Smooth muscle cell (in vitro differentiated cells): Measurements from ENCODE around the gene TBC1D9B. TPM values are rescaled to one million over a fixed set of nuclear protein-coding genes. Genes with fewer than 3 reads are reported as not detected.

Experiments used
- DNase-seq: peaks from one replicate; lab custom pipeline; 2025; ENCODE audit not compliant: unreplicated experiment; lab: John Stamatoyannopoulos, UW
- H2AFZ ChIP-seq: fragments of 200-600 bp; sonication (generic); 2 replicates; pipeline ENCODE4 v1.6.0; 2016; ENCODE audit warnings: antibody characterized with exemption, low read depth, mild to moderate bottlenecking
- H3F3A ChIP-seq: fragments of 200-600 bp; sonication (generic); 2 replicates; pipeline ENCODE4 v1.6.0; 2017; ENCODE audit warnings: antibody characterized with exemption, low read depth
- H3K27ac ChIP-seq: fragments of 200-600 bp; sonication (generic); 2 replicates; pipeline ENCODE4 v1.5.1; 2016; ENCODE audit warnings: low read depth, mild to moderate bottlenecking
- H3K27me3 ChIP-seq: fragments of 200-600 bp; sonication (generic); 2 replicates; pipeline ENCODE4 v1.6.1; 2016; ENCODE audit warnings: low read depth, mild to moderate bottlenecking
- H3K36me3 ChIP-seq: fragments of 200-600 bp; sonication (generic); 2 replicates; pipeline ENCODE4 v1.5.1; 2016; ENCODE audit warnings: low read depth
- H3K4me1 ChIP-seq: fragments of 200-600 bp; sonication (generic); 2 replicates; pipeline ENCODE4 v1.5.1; 2016; ENCODE audit warnings: low read depth
- H3K4me2 ChIP-seq: fragments of 200-600 bp; sonication (generic); 2 replicates; pipeline ENCODE4 v1.6.0; 2016; ENCODE audit warnings: mild to moderate bottlenecking
- H3K4me3 ChIP-seq: fragments of 200-600 bp; sonication (generic); 2 replicates; pipeline ENCODE4 v1.5.1; 2016; ENCODE audit warnings: mild to moderate bottlenecking
- H3K79me2 ChIP-seq: fragments of 200-600 bp; sonication (generic); 2 replicates; pipeline ENCODE4 v1.6.0; 2016; ENCODE audit warnings: low read depth, mild to moderate bottlenecking
- H3K9ac ChIP-seq: fragments of 200-600 bp; sonication (generic); 2 replicates; pipeline ENCODE4 v1.6.0; 2016; ENCODE audit warnings: low read depth
- H3K9me3 ChIP-seq: fragments of 200-600 bp; sonication (generic); replicated peaks from 2 replicates; pipeline ENCODE4 v1.5.1; 2016; ENCODE audit warnings: low read depth
- H4K20me1 ChIP-seq: fragments of 200-600 bp; sonication (generic); 2 replicates; pipeline ENCODE4 v1.6.0; 2016; ENCODE audit warnings: low read depth
- WGBS: methylation state at CpG from one replicate; pipeline ENCODE4 v1.1.7; 2016; ENCODE audit warnings: low lambda C conversion rate; 5-methylcytosine and 5-hydroxymethylcytosine counted together
- polyA plus RNA-seq: library from polyadenylated mRNA; unstranded; fragments of >200 nt; fragmentation: Nextera tagmentation; extraction: Ambion mirVana; gene quantifications from 2 replicates; pipeline ENCODE4 v1.2.1, GENCODE V29; 2016
- total RNA-seq: library from RNA; depleted of rRNA; stranded (reverse); fragments of >200 nt; gene quantifications from 2 replicates; pipeline ENCODE4 v1.2.3, GENCODE V29; 2014
- TF ChIP-seq, protein P1 (sequence below): fragments of 200-600 bp; sonication (generic); IDR thresholded peaks from 2 replicates; pipeline ENCODE4 v1.5.1; 2017; ENCODE audit warnings: borderline replicate concordance, mild to moderate bottlenecking, antibody characterized with exemption; ENCODE audit not compliant: insufficient read depth, poor library complexity, severe bottlenecking

Gene TBC1D9B
- total and polyA plus RNA-seq, 2 experiments from 2014 or later: 47.5 to 62.3 TPM

DNA sequence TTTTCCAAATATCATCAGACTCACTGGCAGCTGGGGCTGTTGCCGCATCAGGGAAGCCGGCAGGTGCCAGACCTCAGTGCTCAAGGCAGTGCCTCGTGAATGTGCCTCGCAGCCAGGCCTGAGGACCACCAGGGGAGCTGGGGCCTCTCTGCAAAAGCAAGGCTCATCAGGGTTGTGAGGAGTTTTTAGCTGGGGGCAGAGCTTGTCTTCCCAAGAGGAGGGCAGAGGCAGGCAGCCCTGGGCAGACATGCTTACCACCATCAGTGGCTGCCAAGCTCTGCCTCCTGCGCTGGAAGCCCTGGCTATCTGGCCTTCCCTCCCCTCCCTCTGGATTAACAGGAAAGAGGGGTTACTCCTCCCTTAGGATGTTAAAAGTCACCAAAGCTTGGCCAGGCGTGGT, 8.8 kb upstream of the TBC1D9B start:
- H3K27me3 ChIP-seq: no peaks in the 10 kb centered on the region
- DNase-seq: no peak
- no peaks in the 10 kb centered on the region for H3F3A ChIP-seq
- no peak overlapping the region for H3K4me2 ChIP-seq
- no peaks in the 10 kb centered on the region for H4K20me1 ChIP-seq
- no peaks in the 10 kb centered on the region for H3K9me3 ChIP-seq
- WGBS: 84% methylated on average over 6 of the region's 6 CpGs
- no peak overlapping the region for H3K27ac ChIP-seq
- TF ChIP-seq, protein P1, sequence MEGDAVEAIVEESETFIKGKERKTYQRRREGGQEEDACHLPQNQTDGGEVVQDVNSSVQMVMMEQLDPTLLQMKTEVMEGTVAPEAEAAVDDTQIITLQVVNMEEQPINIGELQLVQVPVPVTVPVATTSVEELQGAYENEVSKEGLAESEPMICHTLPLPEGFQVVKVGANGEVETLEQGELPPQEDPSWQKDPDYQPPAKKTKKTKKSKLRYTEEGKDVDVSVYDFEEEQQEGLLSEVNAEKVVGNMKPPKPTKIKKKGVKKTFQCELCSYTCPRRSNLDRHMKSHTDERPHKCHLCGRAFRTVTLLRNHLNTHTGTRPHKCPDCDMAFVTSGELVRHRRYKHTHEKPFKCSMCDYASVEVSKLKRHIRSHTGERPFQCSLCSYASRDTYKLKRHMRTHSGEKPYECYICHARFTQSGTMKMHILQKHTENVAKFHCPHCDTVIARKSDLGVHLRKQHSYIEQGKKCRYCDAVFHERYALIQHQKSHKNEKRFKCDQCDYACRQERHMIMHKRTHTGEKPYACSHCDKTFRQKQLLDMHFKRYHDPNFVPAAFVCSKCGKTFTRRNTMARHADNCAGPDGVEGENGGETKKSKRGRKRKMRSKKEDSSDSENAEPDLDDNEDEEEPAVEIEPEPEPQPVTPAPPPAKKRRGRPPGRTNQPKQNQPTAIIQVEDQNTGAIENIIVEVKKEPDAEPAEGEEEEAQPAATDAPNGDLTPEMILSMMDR: no peak
- H3K4me1 ChIP-seq: no peaks in the 10 kb centered on the region
- no peak overlapping the region for H2AFZ ChIP-seq
- H3K79me2 ChIP-seq: no peaks in the 10 kb centered on the region
- H3K9ac ChIP-seq: no peak overlapping the region
- H3K4me3 ChIP-seq: no peak overlapping the region
- no peaks in the 10 kb centered on the region for H3K36me3 ChIP-seq

GRCh38 chr5:179915406-179915935, 7.8 kb upstream of the TBC1D9B start:
- Histone ChIP-seq H4K20me1 (no peaks in the 10 kb centered on the region), H2AFZ (no peak overlapping the region), H3K4me2 (no peak overlapping the region), H3F3A (no peaks in the 10 kb centered on the region), H3K27ac (no peak overlapping the region), H3K9me3 (no peaks in the 10 kb centered on the region), H3K4me1 (no peaks in the 10 kb centered on the region), H3K79me2 (no peaks in the 10 kb centered on the region), H3K9ac (no peak overlapping the region), H3K36me3 (no peaks in the 10 kb centered on the region), H3K4me3 (no peak overlapping the region), H3K27me3 (no peaks in the 10 kb centered on the region)
- DNase-seq: no peak
- TF ChIP-seq, protein P1: no peak
- 92% methylated on average over 10 of the region's 10 CpGs for WGBS

- 59% methylated on average over 8 of the region's 8 CpGs for WGBS
- Histone ChIP-seq H3K4me1 (no peaks in the 10 kb centered on the region), H2AFZ (peak overlapping the region; percentile 83), H3K27ac (peak overlapping the region; percentile 34), H4K20me1 (no peaks in the 10 kb centered on the region), H3K9ac (no peak overlapping the region), H3K36me3 (no peaks in the 10 kb centered on the region), H3K4me2 (no peak overlapping the region), H3K27me3 (no peaks in the 10 kb centered on the region), H3K9me3 (no peaks in the 10 kb centered on the region), H3K4me3 (no peak overlapping the region), H3K79me2 (no peaks in the 10 kb centered on the region), H3F3A (no peaks in the 10 kb centered on the region)
- TF ChIP-seq, protein P1: no peak
- DNase-seq: no peak
These were observed 6.5 kb upstream of the TBC1D9B start for GRCh38 chr5:179914032-179914755.

GRCh38 chr5:179913461-179913860, 5.8 kb upstream of the TBC1D9B start:
- TF ChIP-seq, protein P1: no peak
- Histone ChIP-seq H3K79me2 (no peaks in the 10 kb centered on the region), H2AFZ (no peak overlapping the region), H3K27ac (no peak overlapping the region), H4K20me1 (no peaks in the 10 kb centered on the region), H3F3A (no peaks in the 10 kb centered on the region), H3K4me1 (no peaks in the 10 kb centered on the region), H3K4me3 (no peak overlapping the region), H3K27me3 (no peaks in the 10 kb centered on the region), H3K36me3 (no peaks in the 10 kb centered on the region), H3K4me2 (no peak overlapping the region), H3K9ac (no peak overlapping the region), H3K9me3 (no peaks in the 10 kb centered on the region)
- DNase-seq: no peak
- 96% methylated on average over 9 of the region's 9 CpGs for WGBS
